HG03066 (cell line): ENCODE measurements around the gene SHROOM3.

ENCODE experiments used
- ATAC-seq: cut with Tn5 transposase; IDR thresholded peaks from one replicate; pipeline ENCODE4 v1.9.1; 2021; ENCODE audit warnings: low read depth; ENCODE audit not compliant: unreplicated experiment

Gene SHROOM3

DNA sequence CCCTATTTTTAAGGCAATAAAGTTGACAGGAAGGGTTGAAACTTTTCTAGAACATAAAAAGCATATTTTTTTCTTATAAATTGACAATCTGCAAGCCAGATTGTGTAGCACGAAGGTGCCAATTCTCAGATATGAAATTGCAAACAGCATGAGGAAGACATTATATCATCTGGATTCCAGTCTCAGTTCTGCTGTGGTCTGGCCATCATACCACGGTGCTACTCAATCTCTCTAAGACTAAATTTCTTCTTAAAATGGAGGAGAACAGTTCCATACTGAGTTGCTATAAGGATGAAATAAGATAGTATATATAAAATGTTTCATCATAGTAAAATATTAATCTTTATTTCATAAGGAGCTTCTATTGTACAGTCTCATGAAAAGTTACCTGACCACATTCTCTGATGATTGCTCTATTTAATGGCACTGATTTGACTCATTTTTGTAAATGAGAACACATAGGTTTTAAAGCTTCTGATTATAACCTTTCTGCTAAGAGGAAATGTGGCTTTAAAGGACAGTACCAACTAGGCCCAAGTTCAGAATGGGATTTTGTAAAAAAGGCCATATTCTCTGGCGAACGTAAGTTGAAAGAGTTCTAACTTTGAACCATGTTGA lies 127.9 kb downstream of the SHROOM3 start:
- no peak for ATAC-seq

DNA sequence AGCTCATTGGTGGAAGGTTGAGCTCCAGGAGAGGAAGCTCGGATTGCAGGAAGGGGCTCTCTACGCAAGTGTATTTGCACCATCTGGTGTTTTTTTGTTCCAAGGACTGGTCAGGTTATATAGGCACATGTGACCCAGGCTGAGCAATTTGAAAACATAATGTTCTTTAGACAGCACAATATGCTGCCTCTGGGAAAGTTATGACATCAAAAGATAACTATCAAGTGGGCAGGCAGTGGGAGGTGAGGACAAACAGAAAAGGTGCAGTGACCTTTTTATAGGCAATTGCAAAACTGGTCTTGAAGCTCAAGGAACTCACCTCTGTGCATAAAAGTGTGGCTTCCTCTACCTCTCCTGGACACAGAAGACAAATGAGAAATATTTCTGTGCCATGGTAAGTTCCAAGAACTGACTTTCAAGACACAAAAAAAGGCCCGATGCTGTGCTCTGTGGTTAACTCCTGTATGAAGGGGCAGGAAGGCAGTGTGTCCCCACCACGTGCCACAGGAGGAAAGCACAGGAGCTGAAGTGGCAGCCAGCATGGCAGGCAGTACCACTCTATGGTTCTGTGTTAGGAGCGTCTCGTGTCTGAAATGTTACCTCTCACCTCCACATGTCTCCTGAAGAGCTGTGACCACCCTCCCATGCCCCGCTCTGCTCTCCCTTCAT lies 128.6 kb downstream of the SHROOM3 start:
- no peak for ATAC-seq

DNA sequence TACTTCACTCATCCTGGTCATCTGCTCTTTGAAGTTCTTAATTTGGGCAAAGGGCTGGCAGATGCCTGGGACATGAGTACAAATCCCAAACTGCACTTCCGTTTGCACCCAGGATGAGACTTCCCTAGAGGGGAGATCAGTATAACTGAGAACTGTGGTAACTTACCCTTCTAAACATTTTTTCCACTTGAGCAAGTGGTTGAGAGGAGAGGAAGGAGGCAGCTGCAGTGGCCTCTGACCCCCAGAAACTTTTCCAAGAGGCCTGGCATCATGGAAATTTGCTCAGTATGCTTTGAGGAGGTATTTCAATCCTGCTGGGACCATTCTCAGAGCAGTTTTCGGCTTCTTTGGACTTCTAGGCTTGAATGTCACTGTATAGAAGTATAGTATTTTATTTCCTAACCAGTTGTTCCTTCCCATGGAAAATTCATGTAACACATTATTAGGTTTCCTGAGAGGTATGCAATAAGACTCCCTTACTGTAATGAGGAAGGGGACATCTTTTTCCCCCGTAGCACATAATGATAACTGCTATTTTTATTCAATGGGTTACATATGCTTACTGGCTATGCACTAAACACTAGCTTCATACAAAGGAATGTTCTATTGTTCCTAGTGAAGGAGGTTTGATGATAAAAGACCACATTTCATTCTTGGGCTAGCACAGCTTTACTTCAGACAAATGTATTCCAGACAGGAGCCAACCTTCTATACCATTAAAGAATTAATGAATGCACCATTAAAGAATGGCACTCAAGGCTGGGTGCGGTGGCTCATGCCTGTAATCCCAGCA lies 129.3 kb downstream of the SHROOM3 start:
- ATAC-seq: no peak

DNA sequence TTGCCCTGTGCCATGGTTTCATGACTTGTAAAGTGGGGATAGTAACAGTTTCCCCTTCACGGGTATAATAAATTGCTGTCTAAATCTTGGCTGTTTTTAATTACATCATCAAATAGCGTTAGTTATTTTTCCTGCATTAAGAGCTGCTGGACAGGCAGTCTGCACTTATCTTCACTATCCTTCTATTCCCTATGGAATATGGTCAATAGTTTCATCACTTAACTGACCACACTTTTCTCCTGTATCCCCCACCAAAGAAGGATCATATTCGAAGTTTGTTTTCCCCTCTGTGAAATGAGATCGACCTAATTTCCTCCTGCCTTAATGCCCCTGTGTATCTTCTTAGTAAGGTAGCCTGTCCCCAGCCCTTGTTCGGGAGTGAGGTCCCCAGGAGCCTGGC lies 133.2 kb downstream of the SHROOM3 start:
- ATAC-seq: no peak

DNA sequence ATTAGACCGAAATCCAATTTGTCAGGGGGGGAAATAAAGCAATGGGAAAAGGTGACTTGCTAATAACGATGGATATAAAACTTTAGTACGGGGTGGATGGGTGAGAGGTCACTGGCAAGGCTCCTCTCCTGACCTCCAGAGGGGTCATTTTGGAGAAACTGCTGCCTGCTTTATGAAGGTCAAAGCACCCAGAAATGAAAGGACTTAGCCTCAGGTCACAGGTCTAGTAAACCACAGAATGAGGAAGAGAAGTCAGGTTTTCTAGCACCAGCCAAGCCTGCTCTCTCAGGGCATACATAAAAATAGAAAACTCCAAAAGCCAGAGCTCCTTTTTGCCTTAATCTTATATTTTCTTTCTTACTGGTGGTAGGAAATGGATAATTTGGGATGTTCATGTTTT lies 134.2 kb downstream of the SHROOM3 start:
- no peak for ATAC-seq

DNA sequence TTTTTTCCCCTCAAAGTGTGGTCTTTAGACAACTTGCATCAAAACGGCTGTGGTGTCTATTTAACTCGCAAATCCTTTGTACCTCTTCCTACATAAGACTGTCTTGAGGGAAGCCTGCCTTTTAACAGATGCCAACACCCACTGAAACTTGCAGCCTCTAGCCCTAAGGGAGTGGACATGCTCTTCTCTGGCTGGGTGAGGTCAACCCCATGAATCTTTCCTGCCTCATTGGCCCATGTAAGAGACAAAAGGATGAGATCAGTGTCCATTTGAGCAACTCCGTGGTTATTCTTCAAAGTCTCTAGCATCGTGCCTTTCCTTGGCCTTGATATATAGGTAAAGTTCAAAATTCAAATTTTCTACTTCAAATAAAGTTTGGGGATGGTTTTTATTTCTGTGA lies 134.7 kb downstream of the SHROOM3 start:
- ATAC-seq: no peak

DNA sequence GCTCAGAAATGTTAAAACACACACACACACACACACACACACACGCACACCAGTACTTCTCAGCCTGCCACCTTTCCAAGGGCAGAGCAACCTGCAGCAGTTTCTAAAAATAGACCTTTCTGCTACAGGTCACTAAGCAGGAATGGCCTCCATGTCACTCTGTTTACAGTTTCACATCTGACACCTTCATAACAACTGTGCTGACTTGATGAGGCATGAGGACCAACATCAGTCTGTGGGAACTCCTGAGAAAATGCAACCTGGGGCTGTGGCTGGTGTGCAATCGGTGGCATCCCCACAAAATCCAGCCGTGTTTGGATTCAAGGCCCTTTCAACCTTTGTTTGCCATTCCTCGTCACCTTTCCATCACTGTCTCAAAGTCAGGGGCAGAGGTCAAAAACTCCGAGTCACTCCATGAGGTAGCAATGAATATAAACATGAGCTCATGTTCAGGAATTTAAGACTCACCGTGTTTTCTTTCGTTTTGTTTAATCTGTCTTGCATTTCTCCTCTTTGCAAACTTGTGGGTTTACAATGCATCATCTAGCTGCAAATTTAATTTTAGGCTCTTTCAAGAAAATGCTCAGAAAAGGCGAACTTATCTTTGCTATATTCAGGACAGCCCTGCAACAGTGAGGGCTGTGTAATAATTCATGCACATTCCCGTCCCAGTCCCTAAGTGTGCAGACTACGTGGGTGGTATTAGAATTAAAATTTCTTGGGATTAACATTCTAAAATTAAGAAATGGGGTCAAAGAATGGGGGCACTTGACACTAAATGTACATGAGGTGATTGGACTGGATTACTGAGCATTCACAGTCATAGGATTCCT lies 135.3 kb downstream of the SHROOM3 start:
- ATAC-seq: no peak

DNA sequence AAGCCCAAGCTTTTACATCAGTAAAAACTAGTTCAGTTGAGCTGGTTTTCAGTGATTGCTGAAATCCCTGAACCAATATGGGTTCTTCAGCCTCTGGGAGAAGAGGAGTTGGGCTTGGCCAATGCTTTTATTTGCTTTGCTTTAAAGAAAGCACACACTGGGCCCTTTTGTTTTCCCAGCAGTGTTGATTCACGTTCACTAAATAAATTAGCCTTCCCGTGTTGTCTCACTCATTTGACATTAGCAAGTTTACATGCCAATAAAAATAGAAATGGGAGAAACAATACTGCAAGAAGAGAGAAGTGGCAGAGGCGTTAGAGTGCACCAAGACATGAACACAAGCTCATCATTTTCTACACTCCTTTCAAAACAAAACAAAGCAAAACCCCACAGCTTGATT lies 136.2 kb downstream of the SHROOM3 start:
- no peak for ATAC-seq

DNA sequence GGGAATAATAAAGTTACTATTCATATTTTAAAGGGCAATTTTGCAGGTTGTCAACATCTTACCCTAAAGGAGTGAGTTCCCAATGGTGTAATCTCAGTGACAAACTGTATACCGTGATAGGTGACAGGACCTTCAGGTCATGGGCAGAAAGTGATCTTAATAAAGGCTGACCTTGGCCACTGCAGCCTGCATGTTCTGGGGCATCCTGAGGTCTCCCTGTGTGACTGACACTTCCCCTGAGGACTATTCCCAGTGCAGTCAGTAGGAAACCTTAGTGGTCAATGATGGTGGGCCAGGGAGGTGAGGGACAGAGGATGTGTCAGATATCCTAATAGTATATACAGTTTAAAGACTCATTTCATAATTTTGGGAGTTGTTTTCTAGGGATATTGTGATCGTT lies 137.2 kb downstream of the SHROOM3 start:
- ATAC-seq: no peak

DNA sequence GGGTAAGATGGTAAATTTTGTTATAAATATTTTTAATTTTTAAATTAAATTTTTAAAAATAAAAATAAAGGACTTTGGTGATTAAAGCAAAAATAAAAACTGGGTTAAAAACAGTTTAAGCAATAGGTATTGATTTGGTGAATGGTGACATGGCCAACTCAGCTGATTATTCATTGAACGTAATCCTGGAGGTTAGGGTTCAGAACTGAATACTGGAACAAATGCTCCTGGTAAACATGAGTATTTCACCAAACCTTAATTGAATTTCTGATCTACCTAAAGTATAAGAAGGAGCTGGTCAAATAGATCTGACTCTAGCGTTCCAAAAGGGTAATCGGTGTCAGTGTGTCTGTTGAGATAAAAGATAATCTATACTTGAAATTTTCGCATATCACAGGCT lies 141.8 kb downstream of the SHROOM3 start:
- ATAC-seq: no peak

DNA sequence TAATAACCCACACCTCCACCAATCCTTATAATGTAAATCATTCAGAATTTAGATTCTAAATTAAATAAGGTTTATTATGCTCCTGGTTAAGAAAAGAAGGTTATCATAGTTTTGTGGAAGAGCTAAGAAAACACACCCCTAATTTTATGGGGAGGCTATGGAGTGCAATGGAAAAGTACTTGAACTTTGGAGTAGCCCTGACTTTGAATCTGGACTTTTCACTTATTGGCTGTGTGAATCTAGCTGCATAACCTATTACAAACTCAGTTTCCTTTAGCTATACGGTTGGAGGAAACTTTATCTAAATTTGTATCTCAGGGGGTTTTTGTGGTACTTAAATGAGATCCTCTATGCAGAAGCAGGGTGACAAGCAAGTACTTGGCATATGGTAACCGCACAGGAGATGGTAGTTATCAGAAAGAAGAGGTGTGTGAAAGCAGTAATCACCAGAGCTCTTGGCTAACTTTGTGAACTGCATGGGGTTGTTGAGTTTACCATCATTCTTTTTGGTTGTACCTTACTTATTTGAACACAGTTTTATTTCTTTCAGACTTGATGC lies 143.1 kb downstream of the SHROOM3 start:
- ATAC-seq: no peak

DNA sequence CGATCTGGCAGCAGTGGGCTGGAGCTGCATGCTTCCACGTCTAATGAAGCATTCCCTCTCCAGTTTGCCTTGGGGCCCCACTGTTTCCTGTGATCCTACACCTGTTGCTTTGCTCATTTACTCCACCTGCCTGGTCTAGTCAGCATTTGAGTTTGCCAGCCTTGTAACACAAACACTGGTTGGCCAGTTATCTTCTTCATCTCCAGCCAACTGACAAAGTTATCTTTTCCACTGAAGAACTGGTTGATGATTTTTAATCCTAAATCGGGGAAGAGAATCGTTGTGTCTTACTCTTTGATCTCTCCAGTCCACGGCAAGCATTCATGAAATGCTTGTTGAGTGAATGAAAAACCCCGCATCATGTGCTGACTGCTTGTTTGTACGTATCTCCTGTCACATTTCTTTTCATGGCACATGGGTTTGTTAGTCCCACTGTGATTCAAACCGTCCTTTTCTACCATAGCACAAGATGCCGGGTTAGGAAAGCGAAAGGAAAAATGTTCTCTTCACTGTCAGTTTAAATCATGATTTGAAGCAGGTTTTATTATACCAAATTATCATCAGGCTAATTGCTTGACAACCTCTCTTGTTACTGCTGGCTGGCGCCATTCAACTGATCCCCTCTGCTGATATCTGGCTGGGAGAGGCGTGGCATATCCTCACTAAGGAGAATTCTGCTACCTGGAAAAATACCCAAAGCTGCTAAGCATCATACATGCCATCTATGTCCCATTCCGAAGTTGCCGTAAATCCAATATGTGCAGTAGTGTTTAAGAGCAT lies 144.8 kb downstream of the SHROOM3 start:
- no peak for ATAC-seq

DNA sequence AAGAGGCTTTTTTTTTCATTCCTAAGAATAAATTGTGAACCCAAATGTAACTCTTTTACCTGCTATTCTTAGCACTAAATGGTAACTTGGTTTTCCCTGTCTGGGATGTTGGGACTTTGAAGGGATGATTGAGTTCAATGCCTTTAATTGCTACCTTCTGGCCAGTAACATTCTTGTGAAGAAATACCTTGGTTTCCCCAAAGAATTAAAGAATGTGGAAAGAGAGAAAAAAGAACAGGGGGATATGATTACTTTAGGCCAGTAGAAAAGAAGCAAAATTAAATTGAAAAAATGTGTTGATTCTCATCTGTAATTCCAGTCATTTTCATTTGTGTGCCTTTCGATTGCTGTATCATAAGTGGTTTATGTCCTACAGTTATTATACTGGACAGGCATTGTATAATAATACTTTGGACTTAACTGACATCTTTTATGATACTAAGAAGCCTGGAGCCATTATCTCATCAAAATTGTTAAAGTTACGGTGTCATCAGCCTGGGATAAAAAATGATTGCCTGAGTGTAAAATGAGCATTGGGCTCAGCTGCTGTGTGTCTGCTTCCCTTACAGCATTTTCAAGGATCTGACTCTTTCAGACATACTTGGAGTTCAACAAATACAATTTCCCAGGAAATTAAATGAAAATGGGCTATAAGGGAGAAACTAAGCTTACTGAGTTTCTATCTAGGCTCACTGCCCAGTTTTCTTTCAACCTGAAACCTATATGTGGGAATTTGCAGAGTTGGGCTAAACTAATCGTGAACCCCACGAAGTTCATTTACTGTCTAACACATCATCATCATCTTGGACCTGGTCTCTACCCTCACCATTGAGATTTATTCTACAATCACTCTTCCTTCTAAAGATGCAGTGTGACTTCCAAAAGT lies 146.3 kb downstream of the SHROOM3 start:
- no peak for ATAC-seq

DNA sequence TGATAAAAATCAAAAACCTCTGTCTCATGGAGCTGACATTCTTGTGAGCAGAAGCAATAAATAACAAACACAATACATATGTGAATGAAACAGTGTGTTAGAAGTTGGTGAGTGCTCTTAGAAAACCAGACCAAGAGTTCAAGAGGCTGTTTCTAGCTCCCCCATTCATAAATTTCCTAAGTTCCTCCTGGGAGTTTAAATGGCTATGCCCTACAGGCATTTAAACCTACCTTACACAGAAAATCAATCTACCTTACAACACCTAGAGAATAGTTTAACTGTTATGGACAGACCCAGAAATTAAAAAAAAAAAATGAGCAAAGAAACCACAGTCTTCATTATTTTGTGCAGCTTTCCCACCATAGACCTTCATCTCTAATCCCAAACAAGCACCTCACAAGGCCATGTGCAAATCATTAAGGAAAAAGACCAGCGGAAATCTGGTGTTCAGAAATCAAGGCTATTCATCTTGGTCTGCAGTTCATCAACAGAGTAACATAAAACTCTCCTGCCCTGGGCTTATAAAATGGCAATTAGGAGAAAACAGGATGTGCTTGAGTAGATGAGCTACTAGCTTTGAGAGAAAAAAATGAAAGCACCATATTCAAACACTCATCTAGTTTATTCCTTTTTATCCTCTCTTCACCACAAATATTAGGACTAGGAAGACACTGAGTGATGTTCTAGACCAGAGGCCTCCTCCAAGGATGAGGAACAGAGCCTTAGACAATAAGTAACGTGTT lies 147.2 kb downstream of the SHROOM3 start:
- ATAC-seq: no peak

DNA sequence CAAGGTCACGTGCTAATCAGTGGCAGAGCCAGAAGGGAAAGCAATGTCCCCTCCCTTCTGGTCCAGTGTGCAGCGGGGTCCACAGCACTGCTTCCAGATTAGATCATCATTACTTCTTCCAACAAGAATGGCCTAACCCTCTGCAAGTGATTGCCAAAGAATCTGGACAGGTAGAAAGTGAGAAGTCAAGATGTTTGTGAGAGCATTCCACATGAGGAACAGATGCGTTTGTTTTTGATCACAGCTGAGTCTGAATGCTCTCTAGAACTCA lies 147.7 kb downstream of the SHROOM3 start:
- ATAC-seq: no peak

DNA sequence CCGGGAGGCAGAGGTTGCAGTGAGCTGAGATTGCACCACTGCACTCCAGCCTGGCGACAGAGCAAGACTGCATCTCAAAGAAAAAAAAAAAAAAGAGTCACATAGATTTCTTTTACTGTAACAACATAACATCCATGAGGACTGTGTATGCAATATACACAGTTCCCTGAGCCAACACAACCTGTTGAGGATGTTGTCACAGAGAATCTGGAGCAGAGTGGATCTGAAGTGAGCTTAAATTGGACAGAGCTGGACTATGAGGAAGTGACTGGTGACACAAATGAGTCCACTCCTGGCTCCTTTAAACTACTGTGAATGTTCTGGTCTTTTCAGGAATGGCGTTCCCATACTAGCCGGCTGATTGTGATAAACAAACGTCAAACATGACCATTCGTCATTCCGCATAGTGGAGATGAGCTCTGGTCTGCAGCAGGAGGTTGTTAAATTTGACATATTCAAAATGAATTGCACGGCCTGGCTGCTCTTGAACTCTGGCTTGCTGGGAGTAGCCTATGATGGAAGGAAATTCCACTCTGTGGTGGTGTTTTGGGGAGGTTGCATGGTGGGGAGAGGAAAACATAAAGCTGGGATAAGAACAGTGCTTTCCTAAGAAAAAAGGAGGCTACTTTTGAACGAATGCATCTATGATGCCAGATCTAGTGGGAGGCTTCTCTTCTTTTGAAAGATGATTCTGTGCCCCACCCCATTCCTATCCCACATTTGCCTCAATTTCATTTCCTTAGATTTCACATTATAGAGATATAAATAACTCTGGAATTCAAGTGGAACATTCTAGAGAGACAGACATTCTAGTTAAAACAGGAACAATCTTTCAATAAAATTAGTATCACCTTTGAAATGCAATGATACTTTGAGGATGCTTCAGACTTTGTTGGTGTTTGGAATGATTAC lies 149.5 kb downstream of the SHROOM3 start:
- no peak for ATAC-seq

DNA sequence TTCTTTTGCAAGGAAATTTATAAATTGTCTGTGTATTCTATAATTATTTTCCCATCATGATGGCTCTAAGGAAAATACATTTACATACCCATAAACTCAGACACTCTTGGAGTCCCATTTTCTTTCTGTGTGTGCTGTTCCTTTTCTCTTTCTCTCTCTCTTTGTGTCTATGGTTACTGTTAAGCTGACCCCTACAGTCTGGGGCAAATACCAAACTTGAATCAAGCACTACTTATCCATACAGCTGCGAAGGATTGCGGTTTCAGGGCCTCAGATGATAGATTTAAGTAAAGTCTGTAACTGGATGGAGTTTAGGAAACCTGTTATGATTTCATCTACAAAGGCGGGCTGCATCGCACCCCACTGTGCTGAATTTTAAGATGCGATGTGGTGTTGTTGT lies 150.2 kb downstream of the SHROOM3 start:
- ATAC-seq: no peak
